Esophagus muscularis mucosa (tissue), 4 donors: Measurements from ENCODE around the gene GALNTL6. TPM values are rescaled to one million over a fixed set of nuclear protein-coding genes. Genes with fewer than 3 reads are reported as not detected.

Experiments used
- DNase-seq: peaks from one replicate; pipeline ENCODE4 v3.0.0-alpha.2; 2017; ENCODE audit errors: extremely low spot score
- H3K27ac ChIP-seq, 4 donors: fragments of 200-600 bp; sonication (generic); replicated peaks in 1 of 4; 1 replicate in 3 of 4; 2 replicates in 1 of 4; pipeline ENCODE4 v1.5.1; 2016 to 2019; ENCODE audit warnings: mild to moderate bottlenecking in 1 of 4
- H3K27me3 ChIP-seq, 4 donors: fragments of 200-600 bp; sonication (generic); one replicate each; pipeline versions ENCODE4 v1.5.1 to v1.6.0; 2016 to 2019
- H3K36me3 ChIP-seq, 4 donors: fragments of 200-600 bp; sonication (generic); one replicate each; pipeline ENCODE4 v1.5.1; 2016 to 2019
- H3K4me1 ChIP-seq, 4 donors: fragments of 200-600 bp; sonication (generic); one replicate each; pipeline ENCODE4 v1.5.1; 2016 to 2019
- H3K4me3 ChIP-seq, 4 donors: fragments of 200-600 bp; sonication (generic); 1 replicate in 2 of 4; 2 replicates in 2 of 4; pipeline ENCODE4 v1.5.1; 2016 to 2019; ENCODE audit warnings: mild to moderate bottlenecking in 4 of 4, moderate library complexity in 1 of 4
- H3K9me3 ChIP-seq, 4 donors: fragments of 200-600 bp; sonication (generic); 1 replicate in 3 of 4; 2 replicates in 1 of 4; pipeline ENCODE4 v1.5.1; 2016 to 2019
- EP300 ChIP-seq: sonication (generic); formaldehyde crosslinking; IDR thresholded peaks from one replicate; pipeline ENCODE4 v1.6.1; 2017; ENCODE audit warnings: antibody characterized with exemption
- POLR2A ChIP-seq: fragments of 450-650 bp; IDR thresholded peaks from one replicate; pipeline ENCODE4 v1.6.1; 2017; ENCODE audit warnings: antibody characterized with exemption, moderate library complexity, mild to moderate bottlenecking, low read depth
- POLR2AphosphoS5 ChIP-seq, 2 donors: sonication (generic); formaldehyde crosslinking; IDR thresholded peaks; one replicate each; pipeline ENCODE4 v1.6.1; 2017; ENCODE audit warnings: antibody characterized with exemption in 2 of 2
- WGBS: methylation state at CpG from one replicate; pipeline ENCODE4 v1.1.5; 2018; 5-methylcytosine and 5-hydroxymethylcytosine counted together
- intact Hi-C: fragments of 100-400 bp; cut with DNase I; formaldehyde crosslinking; loops from one replicate; pipeline ENCODE4 v1.15.1; 2023
- total RNA-seq, 4 donors: library from RNA; depleted of rRNA; stranded (reverse); fragments of >200 nt; gene quantifications; one replicate each; pipeline versions ENCODE4 v1.1.0 to v1.2.1, GENCODE V29; 2016
- TF ChIP-seq, protein P1 (sequence below), 3 experiments: fragments of 200-600 bp in 2 of 3; fragments of 450-650 bp in 1 of 3; sonication (generic) in 2 of 3; IDR thresholded peaks; one replicate each; pipeline ENCODE4 v1.5.1; 2017 to 2019; ENCODE audit warnings: antibody characterized with exemption in 3 of 3, mild to moderate bottlenecking in 2 of 3, moderate library complexity in 1 of 3

GALNTL6 gene
- total RNA-seq, 4 donors from 2014 or later = 0.33 to 0.42 TPM; not detected in 2

DNA sequence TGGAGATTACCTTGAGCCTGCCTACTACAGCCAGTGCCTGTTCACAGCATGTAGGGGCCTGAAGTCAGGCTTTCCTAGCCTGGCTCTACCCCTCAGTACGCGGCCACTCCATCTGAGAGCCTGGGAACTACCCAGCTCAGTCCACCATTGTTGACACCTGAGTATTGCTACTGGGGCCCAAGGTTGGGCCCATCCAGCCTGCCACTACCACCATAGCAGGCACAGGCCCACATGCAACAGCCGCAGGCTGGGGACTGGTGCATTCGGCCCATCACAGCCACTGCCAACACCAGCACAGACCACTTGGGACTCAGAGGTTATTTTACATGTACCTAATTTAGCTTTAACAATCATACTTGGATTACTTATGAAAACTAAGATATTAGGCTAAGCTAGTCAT lies 314.0 kb downstream of the GALNTL6 start:
- no peaks in the 10 kb centered on the region for H3K36me3 ChIP-seq
- no peak overlapping the region for H3K27ac ChIP-seq
- intact Hi-C loops = no loop called here
- H3K27me3 ChIP-seq = no peaks in the 10 kb centered on the region
- H3K9me3 ChIP-seq = no peaks in the 10 kb centered on the region
- TF ChIP-seq POLR2A (no peak), EP300 (no peak), POLR2AphosphoS5 (IDR thresholded peaks at IDR 0.05) (no peak)
- TF ChIP-seq, protein P1, sequence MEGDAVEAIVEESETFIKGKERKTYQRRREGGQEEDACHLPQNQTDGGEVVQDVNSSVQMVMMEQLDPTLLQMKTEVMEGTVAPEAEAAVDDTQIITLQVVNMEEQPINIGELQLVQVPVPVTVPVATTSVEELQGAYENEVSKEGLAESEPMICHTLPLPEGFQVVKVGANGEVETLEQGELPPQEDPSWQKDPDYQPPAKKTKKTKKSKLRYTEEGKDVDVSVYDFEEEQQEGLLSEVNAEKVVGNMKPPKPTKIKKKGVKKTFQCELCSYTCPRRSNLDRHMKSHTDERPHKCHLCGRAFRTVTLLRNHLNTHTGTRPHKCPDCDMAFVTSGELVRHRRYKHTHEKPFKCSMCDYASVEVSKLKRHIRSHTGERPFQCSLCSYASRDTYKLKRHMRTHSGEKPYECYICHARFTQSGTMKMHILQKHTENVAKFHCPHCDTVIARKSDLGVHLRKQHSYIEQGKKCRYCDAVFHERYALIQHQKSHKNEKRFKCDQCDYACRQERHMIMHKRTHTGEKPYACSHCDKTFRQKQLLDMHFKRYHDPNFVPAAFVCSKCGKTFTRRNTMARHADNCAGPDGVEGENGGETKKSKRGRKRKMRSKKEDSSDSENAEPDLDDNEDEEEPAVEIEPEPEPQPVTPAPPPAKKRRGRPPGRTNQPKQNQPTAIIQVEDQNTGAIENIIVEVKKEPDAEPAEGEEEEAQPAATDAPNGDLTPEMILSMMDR (IDR thresholded peaks at IDR 0.05) = no peak
- H3K4me3 ChIP-seq = no peak overlapping the region
- no peak for DNase-seq
- H3K4me1 ChIP-seq = no peaks in the 10 kb centered on the region
- WGBS = 98% methylated on average over 4 of the region's 4 CpGs

DNA sequence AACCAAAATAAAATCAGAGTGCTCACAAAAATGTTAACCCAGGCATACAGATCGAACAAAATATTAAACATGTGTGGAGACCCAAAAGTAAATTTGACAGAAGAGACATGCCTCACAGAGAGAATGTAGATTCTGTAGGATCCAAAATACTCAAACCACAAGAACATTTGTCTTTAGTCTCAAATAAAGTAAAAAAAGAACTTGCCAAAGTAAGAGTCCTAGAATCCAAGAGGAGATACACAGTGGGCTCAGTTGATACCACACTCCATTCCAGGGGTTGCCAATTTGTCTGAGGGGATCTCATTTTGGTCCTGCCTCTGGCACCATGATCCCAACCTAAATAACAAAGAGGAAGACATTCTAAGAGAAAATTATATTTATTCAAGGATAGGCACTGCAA lies 316.4 kb downstream of the GALNTL6 start:
- DNase-seq = no peak
- TF ChIP-seq POLR2A (no peak), POLR2AphosphoS5 (IDR thresholded peaks at IDR 0.05) (no peak), EP300 (no peak)
- TF ChIP-seq, protein P1 (IDR thresholded peaks at IDR 0.05) = no peak
- intact Hi-C loops = no loop called here
- Histone ChIP-seq H3K9me3 (no peaks in the 10 kb centered on the region), H3K4me3 (no peak overlapping the region), H3K4me1 (no peaks in the 10 kb centered on the region), H3K27me3 (no peaks in the 10 kb centered on the region), H3K36me3 (no peaks in the 10 kb centered on the region), H3K27ac (no peak overlapping the region)
- 86% methylated on average over 1 of the region's 1 CpG for WGBS

DNA sequence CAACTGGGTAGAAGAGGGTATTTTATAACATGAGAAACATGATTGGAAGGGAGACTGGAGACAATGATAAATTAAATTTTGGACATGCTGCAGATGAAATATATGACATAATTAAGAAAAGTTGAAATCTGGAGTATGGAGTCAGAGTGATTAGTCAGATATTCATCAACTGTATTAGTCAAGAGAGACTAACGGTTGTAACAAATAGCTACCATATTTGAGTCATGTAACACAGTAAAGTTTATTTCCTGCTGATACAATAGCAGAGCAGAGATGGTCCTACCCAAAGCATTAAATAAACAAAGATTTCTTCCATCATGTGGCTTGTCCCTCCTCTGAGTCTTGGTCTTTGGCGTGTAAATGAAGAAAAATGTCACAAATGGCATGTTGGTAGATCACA lies 321.3 kb downstream of the GALNTL6 start:
- intact Hi-C loops = no loop called here
- TF ChIP-seq POLR2AphosphoS5 (IDR thresholded peaks at IDR 0.05) (no peak), EP300 (no peak), POLR2A (no peak)
- TF ChIP-seq, protein P1 (IDR thresholded peaks at IDR 0.05) = no peak
- no peaks in the 10 kb centered on the region for H3K27me3 ChIP-seq
- H3K9me3 ChIP-seq = no peaks in the 10 kb centered on the region
- no peaks in the 10 kb centered on the region for H3K4me1 ChIP-seq
- DNase-seq = no peak
- H3K4me3 ChIP-seq = no peak overlapping the region
- no peak overlapping the region for H3K27ac ChIP-seq
- no peaks in the 10 kb centered on the region for H3K36me3 ChIP-seq
- WGBS = 86% methylated on average over 2 of the region's 2 CpGs

DNA sequence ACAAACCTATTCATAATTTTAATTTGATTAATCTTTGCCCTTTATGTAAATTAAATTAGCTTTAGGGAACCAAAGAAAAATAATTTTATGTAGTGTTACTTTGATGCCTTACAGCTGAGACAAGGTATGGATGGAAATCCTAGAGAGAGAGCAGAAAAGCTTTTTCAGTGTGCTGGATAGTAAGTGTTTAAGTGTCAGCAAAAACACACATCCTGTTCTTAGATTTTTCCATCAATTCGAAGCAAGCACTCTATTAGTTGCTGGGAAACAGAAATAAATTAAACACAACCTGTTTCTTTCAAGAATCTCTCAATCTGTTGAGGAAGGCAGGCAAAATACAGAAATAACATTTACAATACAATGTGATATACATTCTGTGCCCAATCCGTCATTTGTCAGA lies 327.8 kb downstream of the GALNTL6 start:
- WGBS = 50% methylated on average over 2 of the region's 2 CpGs
- intact Hi-C loops = no loop called here
- no peak for TF ChIP-seq EP300
- TF ChIP-seq POLR2A = no peak
- TF ChIP-seq, protein P1 (IDR thresholded peaks at IDR 0.05) = no peak
- no peak for TF ChIP-seq POLR2AphosphoS5 (IDR thresholded peaks at IDR 0.05)

DNA sequence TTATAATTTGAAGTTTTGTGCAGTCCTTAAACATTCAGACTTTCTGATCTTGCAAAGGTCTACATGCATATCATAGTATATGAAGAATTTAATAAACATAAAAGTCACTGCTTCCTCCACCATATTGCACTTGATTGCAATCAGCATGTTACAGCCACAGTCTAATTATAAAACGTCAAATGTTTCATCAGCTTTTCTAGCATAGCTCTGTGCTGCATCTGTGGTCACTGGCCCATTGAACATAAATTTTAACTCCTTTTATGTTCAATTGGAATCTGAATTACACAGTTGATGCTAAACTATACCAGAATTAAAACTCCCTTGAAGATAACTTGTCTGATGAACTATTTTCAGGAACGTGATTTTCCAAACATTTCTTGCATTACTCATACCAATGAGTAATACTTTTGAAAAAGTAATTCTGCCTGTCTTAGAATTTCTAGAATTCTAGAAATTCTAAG lies 329.1 kb downstream of the GALNTL6 start:
- H3K36me3 ChIP-seq = no peaks in the 10 kb centered on the region
- no peaks in the 10 kb centered on the region for H3K9me3 ChIP-seq
- H3K27ac ChIP-seq = no peak overlapping the region
- intact Hi-C loops = no loop called here
- no peak overlapping the region for H3K4me3 ChIP-seq
- DNase-seq = no peak
- no peaks in the 10 kb centered on the region for H3K27me3 ChIP-seq
- 46% methylated on average over 2 of the region's 2 CpGs for WGBS
- TF ChIP-seq EP300 (no peak), POLR2A (no peak), POLR2AphosphoS5 (IDR thresholded peaks at IDR 0.05) (no peak)
- TF ChIP-seq, protein P1 (IDR thresholded peaks at IDR 0.05) = no peak
- no peaks in the 10 kb centered on the region for H3K4me1 ChIP-seq

More for the DNA sequence above, 327.8 kb downstream of the GALNTL6 start:
- Histone ChIP-seq H3K4me3 (no peak overlapping the region), H3K27me3 (no peaks in the 10 kb centered on the region), H3K4me1 (no peaks in the 10 kb centered on the region), H3K27ac (no peak overlapping the region), H3K9me3 (no peaks in the 10 kb centered on the region), H3K36me3 (no peaks in the 10 kb centered on the region)
- no peak for DNase-seq
